NAMALWA (cell line): ENCODE data around the gene UNC119B.
"Not testable (repeated sequence)": the region's sequence is repeated elsewhere in the genome, so short reads cannot be mapped to it uniquely, and the experiment has no call there.

Experiments used
- DNase-seq: peaks from one replicate; pipeline ENCODE4 v3.0.0-alpha.2; 2015; ENCODE audit warnings: low spot score

Gene UNC119B

DNA sequence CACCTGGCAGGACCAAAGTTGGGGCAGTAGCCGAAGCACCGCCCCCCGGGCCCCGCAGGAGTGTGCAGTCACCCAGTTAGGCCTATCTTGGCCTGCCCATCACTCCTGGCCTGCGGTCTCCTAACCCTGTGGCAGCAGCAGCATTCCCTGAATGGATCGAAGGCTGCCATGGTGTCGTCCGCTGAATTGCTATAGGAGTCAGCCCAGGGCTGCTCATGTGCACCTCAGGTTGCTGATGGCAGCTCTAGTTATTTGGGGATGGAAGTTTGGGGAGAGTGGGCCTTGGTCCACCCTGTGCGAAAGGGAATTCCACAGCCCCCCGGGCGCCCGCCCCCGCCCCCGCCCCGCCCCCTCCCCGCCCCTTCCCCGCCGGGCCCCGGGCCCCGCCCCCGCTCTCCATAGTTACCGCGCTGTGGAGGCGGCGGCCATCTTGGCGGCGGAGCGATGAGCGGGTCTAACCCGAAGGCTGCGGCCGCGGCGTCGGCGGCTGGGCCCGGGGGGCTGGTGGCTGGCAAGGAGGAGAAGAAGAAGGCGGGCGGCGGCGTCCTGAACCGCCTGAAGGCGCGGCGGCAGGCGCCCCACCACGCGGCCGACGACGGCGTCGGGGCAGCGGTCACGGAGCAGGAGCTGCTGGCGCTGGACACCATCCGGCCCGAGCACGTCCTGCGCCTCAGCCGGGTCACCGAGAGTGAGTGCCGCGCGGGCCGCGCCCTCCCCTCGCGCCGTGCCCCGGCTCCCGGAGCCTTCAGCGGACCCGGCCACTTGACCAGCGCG, at the start of gene UNC119B:
UNC119B (plus strand) TSS at position 428 of the 774 bp plus-strand sequence; CDS start at position 445, 17 bp downstream.
- peak; percentile 60 for DNase-seq

DNA sequence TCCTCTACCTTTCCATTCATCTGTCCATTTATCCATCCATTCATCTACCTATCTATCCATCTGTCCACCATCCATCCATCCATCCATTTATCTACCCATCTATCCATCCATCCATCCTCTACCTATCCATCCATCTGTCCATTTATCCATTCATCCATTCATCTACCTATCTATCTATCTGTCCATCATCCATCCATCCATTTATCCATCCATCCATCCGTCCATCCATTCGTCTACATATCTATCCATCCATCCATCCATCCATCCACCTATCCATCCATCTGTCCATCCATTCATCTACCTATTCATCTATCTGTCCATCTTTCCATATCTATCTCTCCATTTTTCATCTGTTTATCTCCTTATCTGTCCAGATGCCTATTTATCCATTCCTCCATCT, 48.8 kb upstream of the UNC119B start:
- no peak for DNase-seq

DNA sequence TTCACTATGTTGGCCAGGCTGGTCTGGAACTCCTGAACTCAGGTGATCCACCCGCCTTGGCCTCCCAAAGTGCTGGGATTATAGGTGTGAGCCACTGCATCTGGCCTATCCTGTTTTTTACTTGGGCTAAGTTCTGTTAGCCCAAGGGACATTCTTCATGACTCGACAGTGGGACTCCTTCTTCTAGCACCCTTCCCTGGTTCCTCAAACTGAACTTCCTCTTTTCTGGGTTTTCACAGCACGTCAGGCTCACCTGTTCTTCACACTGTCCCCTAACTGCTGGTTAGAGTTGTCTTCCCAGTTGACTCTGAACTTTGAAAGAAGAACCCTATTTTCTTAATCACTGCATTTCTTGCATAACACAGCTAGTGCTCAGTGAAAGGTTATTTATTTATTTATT, 47.4 kb upstream of the UNC119B start:
- DNase-seq, result peak; percentile 82

- no peak for DNase-seq
These were observed 46.5 kb upstream of the UNC119B start for GRCh38 chr12:120663741-120664140.

DNA sequence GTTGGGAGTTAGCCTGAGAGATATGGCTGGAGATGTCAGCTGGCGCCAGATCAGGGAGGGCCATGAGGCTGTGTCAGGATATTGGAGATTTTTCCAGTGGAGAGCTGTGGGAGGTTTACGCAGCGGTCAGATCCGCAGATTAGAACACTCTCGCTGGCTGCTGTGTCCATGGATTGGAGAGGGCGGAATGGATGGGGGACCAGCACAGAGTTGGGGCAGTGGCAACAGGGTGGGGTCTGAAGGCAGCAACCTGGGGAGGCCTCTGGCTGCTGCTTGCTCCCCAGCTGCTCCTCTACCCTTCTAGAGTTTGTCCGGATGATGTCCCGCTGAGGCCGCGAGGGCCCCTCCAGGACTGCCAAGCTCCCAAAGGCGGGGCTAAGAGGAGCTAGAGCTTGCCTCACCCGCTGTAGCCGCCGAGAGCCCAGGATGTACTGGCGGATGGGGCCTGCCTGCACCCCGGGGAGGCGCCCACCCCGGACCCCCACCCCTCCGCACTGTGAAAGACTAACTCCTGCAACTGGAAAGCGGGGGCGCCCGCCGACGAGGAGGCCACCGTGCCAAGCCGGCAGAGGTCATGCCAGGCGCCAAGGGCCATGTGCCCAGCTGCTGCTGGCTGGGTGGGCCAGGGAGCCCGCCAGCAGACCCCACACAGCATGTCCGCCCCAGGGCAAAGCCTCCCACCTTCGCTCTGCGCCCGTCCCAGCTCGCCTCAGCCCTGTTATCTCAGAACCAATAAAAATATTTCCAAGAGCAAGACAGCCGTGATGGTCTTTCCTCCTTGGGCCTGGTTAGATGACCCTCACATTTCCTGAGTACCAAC, 43.5 kb upstream of the UNC119B start:
- DNase-seq, result no peak

- no peak for DNase-seq
These were observed 42.0 kb upstream of the UNC119B start for GRCh38 chr12:120668091-120668867.

DNA sequence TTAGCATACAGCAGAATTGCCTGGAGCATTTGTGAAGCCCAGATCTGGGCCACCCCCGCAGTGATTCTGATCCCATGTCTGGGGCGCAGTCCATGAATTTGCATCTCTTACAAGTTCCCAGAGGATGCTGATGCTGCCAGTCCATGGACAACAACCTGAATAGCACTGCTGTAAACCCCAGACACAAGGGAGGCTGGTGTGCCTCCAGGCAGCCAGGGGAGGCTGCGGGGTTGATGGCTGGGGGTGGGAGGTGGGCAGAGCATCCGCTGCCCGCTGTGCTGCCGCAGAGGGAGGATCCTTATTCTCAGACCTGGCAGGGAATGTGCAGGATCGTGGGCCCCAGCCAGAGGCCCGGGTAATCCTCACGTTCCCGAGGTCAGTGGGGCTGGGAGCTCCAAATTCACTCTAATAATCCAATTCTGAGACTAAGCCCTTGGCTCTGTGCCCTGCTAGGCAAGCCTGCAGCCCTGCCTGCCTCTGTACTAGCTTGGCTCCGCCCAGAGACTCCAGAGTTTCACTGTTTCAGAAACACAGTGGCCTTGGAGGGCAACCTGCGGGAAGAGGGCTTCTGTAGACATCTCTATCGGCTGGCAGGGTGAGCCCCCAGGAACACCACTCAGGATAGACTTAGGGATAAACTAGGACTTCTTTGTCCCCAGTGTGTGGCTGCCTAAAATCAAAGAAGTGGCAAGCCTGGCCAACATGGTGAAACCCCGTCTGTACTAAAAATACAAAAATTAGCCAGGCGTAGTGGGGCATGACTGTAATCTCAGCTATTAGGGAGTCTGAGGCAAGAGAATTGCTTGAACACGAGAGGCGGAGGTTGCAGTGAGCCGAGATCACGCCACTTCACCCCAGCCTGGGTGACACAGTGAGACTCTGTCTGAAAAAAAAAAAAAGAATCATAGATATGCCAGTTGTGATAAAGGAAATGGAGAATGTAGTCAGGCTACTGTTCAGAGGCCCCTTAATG, 41.1 kb upstream of the UNC119B start:
- DNase-seq, result peak; percentile 89

- not testable (repeated sequence) for DNase-seq
These were observed 40.0 kb upstream of the UNC119B start for GRCh38 chr12:120670237-120670636.

DNA sequence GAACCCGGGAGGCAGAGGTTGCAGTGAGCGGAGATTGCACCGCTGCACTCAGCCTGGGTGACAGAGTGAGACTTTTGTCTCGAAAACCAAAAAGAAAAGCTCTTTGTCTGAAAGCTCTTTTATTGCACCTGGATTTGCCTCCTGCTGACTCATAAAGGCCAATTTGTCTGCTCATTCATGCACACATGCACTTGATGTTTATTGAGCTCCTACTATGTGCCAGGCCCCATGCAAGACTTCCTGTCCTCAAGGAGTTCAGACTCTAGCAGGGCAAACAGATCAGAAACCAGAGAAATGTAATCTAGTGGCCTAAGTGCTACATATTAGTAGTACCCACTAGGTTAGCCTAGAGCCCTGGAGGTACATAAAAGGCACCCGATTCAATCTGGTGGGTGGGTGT, 39.6 kb upstream of the UNC119B start:
- DNase-seq, result peak; percentile 35

DNA sequence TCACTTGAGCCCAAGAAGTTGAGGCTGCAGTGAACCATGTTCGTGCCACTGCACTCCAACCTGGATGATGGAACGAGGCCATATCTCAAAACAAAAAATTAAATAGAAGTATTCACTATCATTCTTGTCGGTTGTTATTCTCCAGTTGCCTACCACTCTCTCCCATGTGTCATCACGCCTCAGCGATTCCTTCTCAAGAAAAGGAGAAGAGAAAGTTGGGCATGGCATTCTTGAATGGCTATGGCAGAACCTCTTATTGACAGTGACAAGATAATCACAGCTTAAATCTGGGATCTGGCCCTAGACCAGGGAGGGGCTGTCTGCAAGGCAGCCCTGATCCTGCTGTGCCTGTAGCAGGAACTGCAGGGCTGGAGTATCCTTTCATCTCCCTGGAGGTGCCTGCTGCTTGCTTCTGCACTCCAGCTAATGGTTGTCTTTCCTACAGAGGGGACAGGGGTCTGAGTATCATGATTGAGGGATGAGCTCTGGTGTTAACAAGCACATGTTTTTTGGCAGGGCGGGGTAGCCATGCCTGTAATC, 36.1 kb upstream of the UNC119B start:
- DNase-seq, result peak; percentile 83

DNA sequence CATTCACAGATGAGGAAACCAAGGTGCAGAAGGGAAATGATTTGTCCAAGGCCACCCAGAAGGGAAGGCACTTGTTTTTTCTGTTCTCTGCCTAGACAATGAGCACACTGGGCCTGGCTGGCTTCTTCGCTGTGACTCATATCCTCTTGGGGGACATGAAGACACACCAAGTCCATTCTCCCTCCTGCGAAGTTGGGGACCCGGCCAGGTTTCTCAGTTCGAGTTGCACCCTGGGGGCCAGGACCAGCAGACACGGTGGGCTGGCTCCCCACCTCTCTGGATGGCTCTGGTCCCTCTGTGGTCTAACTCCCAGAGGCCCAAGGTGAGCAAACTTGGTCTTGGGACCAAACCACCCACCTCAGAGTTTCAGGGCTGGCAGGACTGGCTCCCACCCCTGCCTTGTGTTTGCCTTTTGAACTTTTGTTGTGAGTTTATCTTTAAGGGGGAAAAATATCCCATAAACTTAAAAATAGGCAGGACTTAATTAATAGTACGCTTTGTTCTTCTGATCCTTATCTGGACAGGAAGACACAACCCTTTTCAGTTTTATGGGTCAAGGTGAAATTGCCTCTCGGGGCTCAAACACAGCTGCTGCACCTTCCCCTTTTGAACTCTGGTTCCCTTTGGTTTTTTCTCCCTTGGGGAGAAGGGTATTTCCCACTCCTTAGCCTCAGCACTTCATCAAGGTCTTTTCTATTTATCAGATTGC, 32.3 kb upstream of the UNC119B start:
- peak; percentile 41 for DNase-seq

DNA sequence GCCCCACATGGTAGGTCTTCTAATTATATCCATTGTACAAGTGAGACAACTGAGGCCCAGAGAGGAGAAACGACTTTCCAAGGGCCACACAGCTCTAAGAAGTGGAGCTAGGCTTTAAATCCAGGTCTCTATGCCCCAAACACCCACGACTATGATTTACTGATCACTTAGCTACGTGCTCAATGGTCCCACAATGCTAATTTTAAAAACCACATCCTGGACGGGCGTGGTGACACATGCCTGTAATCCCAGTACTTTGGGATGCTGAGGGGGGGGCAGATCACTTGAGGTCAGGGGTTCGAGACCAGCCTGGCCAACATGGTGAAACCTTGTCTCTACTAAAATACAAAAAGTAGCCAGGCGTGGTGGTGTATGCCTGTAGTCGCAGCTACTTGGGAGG, 31.7 kb upstream of the UNC119B start:
- DNase-seq, result no peak

- no peak for DNase-seq
These were observed 30.0 kb upstream of the UNC119B start for GRCh38 chr12:120680165-120680738.

DNA sequence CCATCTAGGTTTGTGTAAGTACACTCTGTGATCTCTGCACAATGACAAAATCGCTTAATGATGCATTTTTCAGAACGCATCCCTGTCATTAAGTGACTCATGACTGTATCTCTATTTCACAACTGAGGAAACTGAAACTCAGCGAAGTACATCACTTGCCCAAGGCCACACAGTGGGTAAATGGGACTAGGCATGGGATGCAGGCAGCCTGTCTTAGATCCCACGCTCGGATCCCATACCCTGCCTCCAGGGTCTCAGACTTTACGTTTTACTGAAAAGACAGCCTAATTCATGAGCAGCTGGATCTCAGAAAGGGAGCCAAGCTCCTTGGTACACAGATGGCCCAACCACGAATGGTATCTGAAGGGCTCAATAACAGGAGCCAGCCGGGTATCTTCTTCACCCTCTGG, 25.7 kb upstream of the UNC119B start:
- DNase-seq, result peak; percentile 41

GRCh38 chr12:120685522-120685921, 24.7 kb upstream of the UNC119B start:
- peak; percentile 55 for DNase-seq

GRCh38 chr12:120686151-120686689, 24.0 kb upstream of the UNC119B start:
- DNase-seq, result peak; percentile 99

- DNase-seq, result peak; percentile 98
These were observed 23.3 kb upstream of the UNC119B start, which contains the start of gene MLEC for GRCh38 chr12:120686690-120687577. Gene MLEC, plus strand, starts transcription at chr12:120687149. Its CDS starts 148 bp downstream, at chr12:120687297.

DNA sequence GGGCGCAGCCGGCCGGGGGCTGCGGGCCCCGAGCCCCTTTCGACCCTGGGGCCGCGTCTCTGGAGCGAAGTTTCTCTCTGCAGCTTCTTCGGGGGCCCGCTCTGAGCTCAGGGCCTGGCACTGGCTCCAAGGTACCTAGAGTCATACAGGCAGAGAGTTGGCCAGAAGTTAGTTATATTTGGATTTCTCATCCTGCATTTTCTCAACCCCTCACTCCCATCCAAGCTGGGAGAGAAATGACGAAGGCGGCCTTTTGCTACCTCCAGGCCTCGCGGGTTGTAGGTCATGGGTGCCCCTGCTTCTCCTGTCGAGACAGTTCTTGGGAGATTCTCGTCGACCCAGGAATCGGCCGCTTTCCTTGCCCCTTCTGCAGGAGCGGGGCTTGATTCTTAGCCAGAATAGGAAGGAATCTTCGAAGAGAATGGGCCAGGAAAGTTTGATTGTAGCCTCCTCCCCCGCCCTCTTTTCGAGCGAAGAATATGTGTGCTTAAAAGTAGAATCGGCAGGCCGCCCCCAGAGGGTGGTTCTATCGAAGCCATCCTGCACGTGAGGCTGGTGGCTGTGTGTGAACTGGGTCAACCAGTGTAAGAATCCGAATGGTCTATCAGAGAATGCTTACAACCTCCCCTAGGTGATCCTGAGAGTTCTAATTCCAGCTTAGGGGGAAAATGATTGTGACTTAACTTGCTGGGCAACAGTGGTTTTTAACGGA, 22.5 kb upstream of the UNC119B start:
- DNase-seq, result peak; percentile 71
